K562 (cell line): Measurements from ENCODE around the gene ACYP2. TPM values are rescaled to one million over a fixed set of nuclear protein-coding genes. Genes with fewer than 3 reads are reported as not detected.
"Not testable (repeated sequence)": the region's sequence is repeated elsewhere in the genome, so short reads cannot be mapped to it uniquely, and the experiment has no call there.

Experiments used
- ATAC-seq: fragments of 200-7000 bp; cut with Tn5 transposase; 3 replicates; pipeline ENCODE4 v1.9.1; 2020; ENCODE audit warnings: moderate library complexity
- BruUV-seq: library from RNA; stranded (reverse); fragments of 400-500 nt; replicated peaks from 2 replicates; lab custom pipeline; 2021; lab: Mats Ljungman, UMichigan
- CTCF ChIA-PET: fragments of 300-600 bp; formaldehyde crosslinking; extraction: SDS; loops from one replicate; lab custom pipeline; 2021; ENCODE audit warnings: low intra/inter-chr PET ratio; lab: Yijun Ruan, JAX
- POLR2A ChIA-PET: fragments of 300-600, 350-650 bp; sonication (Branson Sonifier 250); formaldehyde crosslinking; extraction: SDS; loops from one replicate; lab custom pipeline; 2021; ENCODE audit warnings: antibody characterized with exemption, inconsistent platforms; lab: Yijun Ruan, JAX
- DNase-seq, 4 experiments: peaks; one replicate each; pipeline versions ENCODE4 v3.0.0 to v3.0.0-alpha.2; 2011 to 2018; ENCODE audit warnings: low spot score in 3 of 4, mixed read lengths in 3 of 4; ENCODE audit errors: extremely low read depth in 1 of 4
- FAIRE-seq: peaks from 2 replicates; lab custom pipeline; 2011; peaks lifted over from hg19 to GRCh38; lab: Jason Lieb, UNC
- H2AFZ ChIP-seq: 2 replicates; pipeline ENCODE4 v1.6.0; 2011; ENCODE audit warnings: low read depth, low read length, control low read depth, inconsistent platforms
- H3K27ac ChIP-seq: fragments of 200-600 bp; 3 replicates; pipeline ENCODE4 v1.8.0; 2011; ENCODE audit warnings: low read depth, mild to moderate bottlenecking, control low read depth, inconsistent platforms, low read length, moderate library complexity, mixed read lengths; ENCODE audit errors: extremely low read depth
- H3K27me3 ChIP-seq, 2 experiments: fragments of 300-600 bp in 1 of 2; 2 replicates in 1 of 2; 3 replicates in 1 of 2; pipeline versions ENCODE4 v1.6.0 to v1.8.0; 2011; ENCODE audit warnings: inconsistent platforms in 2 of 2, low read length in 2 of 2, mild to moderate bottlenecking in 1 of 2, mixed read lengths in 1 of 2, moderate library complexity in 1 of 2; ENCODE audit not compliant: control insufficient read depth in 2 of 2, insufficient read depth in 2 of 2
- H3K36me3 ChIP-seq: fragments of 300-600 bp; 3 replicates; pipeline ENCODE4 v1.8.0; 2011; ENCODE audit warnings: mild to moderate bottlenecking, low read length, inconsistent platforms; ENCODE audit not compliant: control insufficient read depth, insufficient read depth
- H3K4me1 ChIP-seq, 2 experiments: fragments of 200-600 bp in 1 of 2; replicated peaks in 1 of 2; 2 replicates in 1 of 2; 3 replicates in 1 of 2; pipeline versions ENCODE4 v1.5.1 to v1.8.0; 2011; ENCODE audit warnings: inconsistent platforms in 2 of 2, low read length in 2 of 2, mild to moderate bottlenecking in 1 of 2, mixed read lengths in 1 of 2, moderate library complexity in 1 of 2; ENCODE audit not compliant: control insufficient read depth in 2 of 2, insufficient read depth in 2 of 2
- H3K4me2 ChIP-seq: 2 replicates; pipeline ENCODE4 v1.6.1; 2011; ENCODE audit warnings: low read length, control low read depth, inconsistent platforms, mixed read lengths; ENCODE audit not compliant: insufficient read depth
- H3K4me3 ChIP-seq: fragments of 200-600 bp; sonication (generic), shearing (Covaris generic); 2 replicates; pipeline ENCODE4 v1.5.1; 2016; ENCODE audit warnings: control low read depth, inconsistent platforms
- H3K79me2 ChIP-seq: fragments of 200-600 bp; 3 replicates; pipeline ENCODE4 v1.8.0; 2011; ENCODE audit warnings: low read length, inconsistent platforms; ENCODE audit not compliant: control insufficient read depth, insufficient read depth
- H3K9ac ChIP-seq, 2 experiments: 2 replicates each; pipeline versions ENCODE4 v1.6.0 to v1.6.1; 2011; ENCODE audit warnings: low read depth in 2 of 2, low read length in 2 of 2, control low read depth in 1 of 2, inconsistent platforms in 1 of 2, mild to moderate bottlenecking in 1 of 2, mixed read lengths in 1 of 2; ENCODE audit not compliant: insufficient read depth in 1 of 2
- H3K9me1 ChIP-seq: one replicate; pipeline ENCODE4 v1.6.0; 2011; ENCODE audit warnings: inconsistent platforms, mild to moderate bottlenecking, low read length, moderate library complexity; ENCODE audit not compliant: control insufficient read depth, insufficient read depth
- H3K9me3 ChIP-seq: replicated peaks from 2 replicates; pipeline ENCODE4 v1.5.1; 2011; ENCODE audit warnings: low read depth, low read length, inconsistent platforms; ENCODE audit not compliant: control insufficient read depth, insufficient read depth
- H4K20me1 ChIP-seq: replicated peaks from 2 replicates; pipeline ENCODE4 v1.6.1; 2011; ENCODE audit warnings: low read length, inconsistent platforms, mixed read lengths; ENCODE audit not compliant: control insufficient read depth, insufficient read depth
- ATF3 ChIP-seq, 2 experiments: fragments of 450-650 bp in 1 of 2; sonication (generic) in 1 of 2; formaldehyde crosslinking in 1 of 2; IDR thresholded peaks in 1 of 2; conservative IDR thresholded peaks in 1 of 2; 2 replicates each; pipeline versions ENCODE4 v1.6.1 to v1.8.1; 2016 to 2023; ENCODE audit warnings: mild to moderate bottlenecking in 2 of 2, moderate library complexity in 2 of 2, inconsistent platforms in 1 of 2, missing genetic modification reagents in 1 of 2
- CBX1 ChIP-seq: sonication (generic); IDR thresholded peaks from 2 replicates; pipeline ENCODE4 v1.6.1; 2016; ENCODE audit warnings: antibody characterized with exemption, low read depth, mild to moderate bottlenecking
- CBX3 ChIP-seq, 2 experiments: IDR thresholded peaks; 1 replicate in 1 of 2; 2 replicates in 1 of 2; pipeline ENCODE4 v1.6.1; 2012; ENCODE audit warnings: inconsistent platforms in 2 of 2, low read length in 2 of 2, borderline replicate concordance in 1 of 2, control low read depth in 1 of 2
- CBX5 ChIP-seq: IDR thresholded peaks from 2 replicates; pipeline ENCODE4 v1.6.1; 2014; ENCODE audit warnings: low read depth, borderline replicate concordance
- CC2D1A ChIP-seq: fragments of 450-650 bp; IDR thresholded peaks from 2 replicates; pipeline ENCODE4 v1.6.1; 2017; ENCODE audit warnings: mild to moderate bottlenecking
- CHAMP1 ChIP-seq: fragments of 450-650 bp; IDR thresholded peaks from 2 replicates; pipeline ENCODE4 v1.6.1; 2016; ENCODE audit warnings: mild to moderate bottlenecking
- TRIM24 ChIP-seq, 2 experiments: fragments of 450-650 bp; IDR thresholded peaks; 2 replicates each; pipeline ENCODE4 v1.6.1; 2016
- TRIM28 ChIP-seq: fragments of 450-650 bp; IDR thresholded peaks from 2 replicates; pipeline ENCODE4 v1.6.1; 2017
- XRCC3 ChIP-seq: fragments of 450-650 bp; IDR thresholded peaks from 2 replicates; pipeline ENCODE4 v1.6.1; 2017; ENCODE audit warnings: mild to moderate bottlenecking, moderate library complexity
- ZBTB33 ChIP-seq: sonication (generic); formaldehyde crosslinking; IDR thresholded peaks from 2 replicates; pipeline ENCODE4 v1.8.1; 2023; ENCODE audit warnings: mild to moderate bottlenecking, missing genetic modification reagents
- ZNF280A ChIP-seq: fragments of 450-650 bp; IDR thresholded peaks from 2 replicates; pipeline ENCODE4 v1.6.1; 2018; ENCODE audit warnings: mild to moderate bottlenecking, low read depth; ENCODE audit not compliant: partially characterized antibody
- ZNF512 ChIP-seq: IDR thresholded peaks from 2 replicates; pipeline ENCODE4 v1.6.1; 2016; ENCODE audit warnings: missing genetic modification characterization, missing compliant biosample characterization
- ZNF561 ChIP-seq: fragments of 450-650 bp; formaldehyde crosslinking; conservative IDR thresholded peaks from 2 replicates; pipeline ENCODE4 v1.4.0; 2020; ENCODE audit warnings: mild to moderate bottlenecking, moderate library complexity
- WGBS: fragments of 100-300 bp; shearing (Covaris generic); methylation state at CpG from one replicate; pipeline ENCODE4 v1.1.6; 2016; ENCODE audit warnings: low coverage, mixed read lengths; ENCODE audit not compliant: insufficient coverage; ENCODE audit errors: missing lambda C conversion rate; 5-methylcytosine and 5-hydroxymethylcytosine counted together
- in situ Hi-C: fragments of 300-500 bp; cut with MboI; formaldehyde crosslinking; loops from 4 replicates; pipeline ENCODE4 v1.15.0; 2018; ENCODE audit warnings: inconsistent platforms, mixed read lengths
- intact Hi-C: fragments of 100-400 bp; cut with micrococcal nuclease; formaldehyde crosslinking; loops from 2 replicates; pipeline ENCODE4 v1.14.2; 2022
- polyA plus RNA-seq, 8 experiments: library from polyadenylated mRNA; depleted of rRNA in 4 of 8; stranded (reverse) in 5 of 8; unstranded in 3 of 8; fragments of >200 nt; fragmentation: Nextera tagmentation in 2 of 8; fragmentation: Illumina TruSeq in 1 of 8; extraction: Ambion mirVana in 2 of 8; extraction: Trizol in 1 of 8; gene quantifications; 2 replicates each; pipeline versions ENCODE4 v1.2.1 to v1.2.3, GENCODE V29; 2011 to 2014; ENCODE audit warnings: inconsistent platforms in 1 of 8, missing spikeins in 1 of 8
- total RNA-seq, 7 experiments: library from RNA; depleted of rRNA in 6 of 7; stranded (reverse); fragments of >200 nt in 6 of 7; fragmentation: Illumina TruSeq in 2 of 7; extraction: Trizol in 2 of 7; gene quantifications; 2 replicates each; pipeline versions ENCODE4 v1.2.1 to v1.2.3, GENCODE V29; 2011 to 2021; ENCODE audit warnings: low replicate concordance in 1 of 7

ACYP2 gene
- total and polyA plus RNA-seq, 9 of the 15 experiments (the other 6 are each of a cell fraction or from before 2014, with no cell fraction given) = 1.0 to 4.1 (median 2.0) TPM

- CTCF ChIA-PET; H3K27ac ChIP-seq; H2AFZ ChIP-seq; H3K27me3 ChIP-seq; H4K20me1 ChIP-seq; H3K4me3 ChIP-seq; ATAC-seq; FAIRE-seq; H3K79me2 ChIP-seq; H3K4me1 ChIP-seq; intact Hi-C loops; H3K4me2 ChIP-seq; H3K9me1 ChIP-seq; H3K36me3 ChIP-seq; H3K9ac ChIP-seq; BruUV-seq; DNase-seq; TF ChIP-seq ATF3 (CRISPR knock-in tag; conservative IDR thresholded peaks at IDR 0.05): not testable (repeated sequence)
- 95% methylated on average over 10 of the region's 10 CpGs for WGBS
- POLR2A ChIA-PET = interaction anchor here (0.9 kb wide), 1 partner anchor 149 kb away, joined by 3 read pairs; no protein-coding TSS in a partner anchor
- TF ChIP-seq ZNF512 (tag) = 0 out of 2 replicates have a peak, but pooled peaks have one; percentile 18
- TF ChIP-seq CBX5 = 0 out of 2 replicates have a peak, but pooled peaks have one; percentile 62
- TF ChIP-seq TRIM28 = peak; percentile 88
- TF ChIP-seq ZNF280A = peak; percentile 98
- peak in 1 of 2 experiments; percentile 30; a peak in 1 of 4 replicates for TF ChIP-seq TRIM24 (IDR thresholded peaks at IDR 0.05)
- TF ChIP-seq XRCC3 = peak; percentile 86; the same call in 1 of the 2 replicates
- peak; percentile 100 for TF ChIP-seq ZBTB33 (CRISPR knock-in tag)
- TF ChIP-seq CC2D1A = peak; percentile 55; the same call in 1 of the 2 replicates
- peak in 1 of 2 experiments; percentile 99; a peak in 2 of 3 replicates for TF ChIP-seq CBX3 (IDR thresholded peaks at IDR 0.05; ENCODE audit: borderline replicate concordance in 1 of 2, low read length in 2 of 2)
- TF ChIP-seq CHAMP1 = peak; percentile 78; the same call in 1 of the 2 replicates
- TF ChIP-seq ATF3 (IDR thresholded peaks at IDR 0.05) = peak; percentile 44; the same call in 1 of the 2 replicates
- TF ChIP-seq CBX1 = 0 out of 2 replicates have a peak, but pooled peaks have one; percentile 31
- 0 out of 2 replicates have a peak, but pooled peaks have one; percentile 42 for TF ChIP-seq ZNF561 (CRISPR knock-in tag)
- in situ Hi-C loops = loop anchor here (10.0 kb wide), 1 partner anchor 588 kb away; no protein-coding TSS in a partner anchor
- peaks cover 11% of the 10 kb centered on the region for H3K9me3 ChIP-seq
Observed at GRCh38 chr2:54116598-54116997, 1.2 kb downstream of the ACYP2 start.
